Measurements from ENCODE around the gene SERP1.

The SERP1 gene

DNA sequence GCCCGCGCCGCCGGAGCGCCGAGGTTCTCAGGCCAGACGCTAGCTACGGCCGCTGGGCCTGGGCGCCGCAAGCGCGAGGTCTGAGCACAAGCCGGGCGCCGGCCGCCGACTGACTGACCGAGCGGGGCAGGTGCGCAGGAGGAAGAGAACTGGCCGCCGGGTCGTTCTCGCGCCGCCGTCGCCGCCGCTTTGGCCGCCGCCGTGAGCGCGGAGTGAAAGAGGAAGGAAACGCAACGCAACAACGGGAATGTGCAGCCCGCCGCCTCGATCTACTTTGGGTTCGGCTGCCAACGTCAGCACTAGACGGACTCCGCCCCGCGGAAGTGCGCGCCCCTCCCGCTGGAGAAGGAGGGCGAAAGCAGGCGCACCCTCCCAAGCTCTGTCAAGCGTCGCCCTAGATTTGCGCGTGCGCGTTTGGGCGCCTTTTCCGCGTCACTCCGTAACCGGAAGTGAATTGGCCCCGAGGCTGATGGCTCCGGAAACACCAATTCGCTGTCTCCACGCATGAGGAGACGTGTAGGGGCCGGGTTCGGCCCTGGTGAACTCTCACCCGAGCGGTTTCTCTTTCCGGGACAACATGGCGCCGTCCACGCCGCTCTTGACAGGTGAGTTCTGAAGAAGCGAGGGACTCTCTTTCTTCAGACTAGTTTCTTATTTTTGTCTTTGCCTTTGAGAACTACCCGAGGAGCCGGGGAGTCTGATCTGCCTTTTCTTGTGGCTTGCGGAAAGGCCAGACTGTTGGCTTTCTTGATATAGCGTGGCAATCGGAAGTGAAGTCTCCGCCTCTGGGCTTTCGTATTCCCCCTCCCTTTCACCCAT is at the start of gene SERP1, which contains the start of gene EIF2A:
Gene SERP1, minus strand, starts transcription at position 271 of the 819 bp plus-strand sequence. CDS start 361 bp downstream, outside the sequence.
Gene EIF2A, plus strand, starts transcription at position 562 of the 819 bp plus-strand sequence. Its CDS starts 16 bp downstream, at position 578.
- peak; percentile 99 for DNase-seq

DNA sequence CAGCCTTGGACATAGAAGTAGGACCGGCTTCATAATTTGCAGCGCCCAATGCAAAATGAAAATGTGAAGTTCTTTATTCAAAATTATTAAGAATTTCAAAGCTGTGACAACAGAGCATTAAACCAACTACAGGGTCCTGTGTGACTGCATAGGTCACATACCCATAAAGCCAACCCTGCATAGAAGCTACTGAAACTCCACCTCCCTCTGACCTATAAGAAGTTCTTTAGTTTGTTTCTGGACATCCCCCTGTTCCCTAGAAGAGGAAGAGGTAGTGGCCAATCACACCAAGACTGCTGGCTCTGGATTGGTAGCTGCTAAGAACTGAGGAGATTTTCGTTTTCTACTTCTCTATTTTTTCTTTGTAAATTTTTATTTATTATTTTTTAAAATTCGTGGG is 47.9 kb upstream of the SERP1 start:
- DNase-seq, result no peak

DNA sequence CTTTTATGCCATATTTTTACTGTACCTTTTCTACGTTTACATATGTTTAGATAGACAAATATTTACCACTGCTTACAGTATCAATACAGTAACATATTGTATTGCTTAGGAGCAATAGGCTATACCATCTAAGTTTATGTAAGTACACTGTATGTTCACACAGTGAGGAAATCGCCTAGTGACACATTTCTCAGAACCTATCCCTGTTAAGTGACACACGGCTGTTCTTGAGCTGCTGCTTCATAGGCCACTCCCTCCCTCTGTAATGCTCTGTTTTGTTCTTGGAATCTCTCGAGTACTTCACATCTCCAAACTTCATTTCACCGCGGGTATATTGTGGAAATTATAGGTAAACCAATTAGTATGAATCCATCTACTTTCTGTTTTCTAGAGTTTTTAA is 43.5 kb upstream of the SERP1 start:
- DNase-seq, result peak; percentile 34

DNA sequence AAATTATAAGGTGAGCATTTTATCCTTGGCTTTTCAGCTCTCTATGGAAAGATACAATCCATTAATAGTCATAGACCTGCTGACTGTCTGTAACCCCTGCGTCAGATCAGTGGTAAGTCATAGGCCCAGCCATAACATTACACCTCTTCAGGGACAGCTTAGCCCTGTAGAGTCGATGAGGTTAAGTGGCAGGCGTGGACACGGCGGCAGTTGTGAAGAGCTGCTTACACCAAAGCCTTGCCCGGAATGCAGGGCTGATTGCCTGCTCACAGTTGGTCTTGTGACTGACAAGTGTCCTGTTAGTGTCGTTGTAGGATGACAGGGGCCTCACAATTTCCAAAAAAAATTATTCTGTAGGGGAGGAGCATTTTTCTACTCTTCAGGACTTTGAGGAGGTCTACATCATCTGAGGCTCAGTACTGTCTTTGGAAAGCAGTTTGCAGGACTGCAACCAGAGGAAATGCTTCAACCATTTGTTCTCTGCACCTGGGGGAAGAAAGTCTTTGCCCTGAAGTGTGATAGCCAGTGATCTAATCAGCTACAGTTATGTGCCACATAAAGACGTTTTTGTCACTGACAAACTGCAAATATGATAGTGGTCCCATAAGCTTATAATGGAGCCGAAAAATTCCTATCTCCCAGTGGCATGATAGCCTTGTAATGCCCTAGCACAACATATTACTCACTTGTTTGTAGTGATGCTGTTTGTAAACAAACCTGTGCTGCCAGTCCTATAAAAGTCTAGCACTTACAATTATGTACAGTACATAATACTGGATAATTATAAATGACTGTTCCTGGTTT is 41.9 kb upstream of the SERP1 start:
- DNase-seq, result no peak

DNA sequence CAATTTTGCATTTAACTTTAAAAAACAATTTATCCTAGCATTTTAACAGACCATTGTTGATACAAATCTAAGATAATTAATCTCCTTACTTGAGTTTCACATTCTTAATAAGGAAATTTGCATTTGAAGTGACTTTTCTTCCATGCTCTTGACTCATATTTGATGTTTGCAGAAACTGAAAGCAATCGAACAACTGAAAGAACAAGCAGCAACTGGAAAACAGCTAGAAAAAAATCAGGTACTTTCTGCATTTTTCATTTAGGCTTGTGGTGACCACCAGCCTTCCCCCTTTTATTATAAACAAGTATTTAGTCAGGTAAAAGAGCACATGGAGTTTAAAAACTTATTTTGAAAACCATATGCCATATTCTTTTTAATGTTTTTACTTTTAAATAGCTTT is 36.7 kb upstream of the SERP1 start:
- DNase-seq, result peak; percentile 50

DNA sequence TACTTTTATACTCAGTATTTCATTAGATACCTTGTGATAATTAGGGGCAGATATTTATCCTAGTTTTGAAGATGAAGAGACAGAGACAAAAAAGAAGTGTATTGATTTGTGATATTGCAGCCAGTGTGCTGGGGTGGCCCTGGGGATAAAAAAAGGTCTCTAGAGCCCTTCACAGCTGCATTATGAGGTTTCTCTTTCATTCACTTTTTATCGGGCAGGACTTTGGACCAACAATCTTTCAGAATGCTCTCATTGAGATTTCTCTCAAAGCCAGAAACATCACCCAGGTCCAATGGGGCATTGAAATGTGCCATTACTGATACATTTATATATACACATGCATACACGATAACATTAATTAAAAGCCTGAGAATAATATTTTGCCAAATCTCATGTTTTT is 36.3 kb upstream of the SERP1 start:
- no peak for DNase-seq

DNA sequence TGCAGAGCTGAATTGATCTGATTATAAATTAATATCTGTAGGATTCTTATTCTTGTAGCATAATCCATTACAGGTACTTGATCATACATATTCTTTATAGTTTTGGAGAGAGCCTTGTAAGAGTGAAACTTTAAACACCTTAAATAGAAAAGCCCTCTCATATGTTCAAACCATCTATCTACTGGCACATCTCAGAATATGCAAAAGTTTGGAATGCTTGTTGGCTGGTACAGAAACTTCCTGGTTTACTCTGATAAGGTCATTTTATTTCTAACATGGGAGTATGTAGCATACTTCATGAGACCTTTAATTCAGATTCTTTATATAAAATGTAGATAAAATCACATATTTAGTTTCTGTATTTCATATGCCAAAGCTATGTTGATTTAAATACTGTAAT is 34.9 kb upstream of the SERP1 start:
- no peak for DNase-seq

DNA sequence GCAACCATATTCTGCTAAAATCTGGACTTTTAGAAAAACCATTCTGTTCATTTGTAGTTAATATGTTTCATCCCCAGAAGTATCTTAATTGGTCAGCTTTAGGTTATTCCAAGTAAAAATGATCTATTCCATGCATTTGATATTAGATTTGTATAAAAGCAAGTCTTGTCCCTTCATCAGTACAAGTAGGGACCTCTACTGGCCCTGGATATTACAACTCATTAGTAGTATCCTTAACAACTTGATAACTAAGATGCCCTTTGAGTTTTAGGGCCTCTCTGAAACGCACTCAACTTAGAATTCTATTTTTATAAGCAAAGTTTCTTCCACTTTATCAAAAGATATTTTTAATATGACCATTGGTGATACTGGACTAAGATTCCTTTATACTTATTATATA is 31.6 kb upstream of the SERP1 start:
- DNase-seq, result no peak

DNA sequence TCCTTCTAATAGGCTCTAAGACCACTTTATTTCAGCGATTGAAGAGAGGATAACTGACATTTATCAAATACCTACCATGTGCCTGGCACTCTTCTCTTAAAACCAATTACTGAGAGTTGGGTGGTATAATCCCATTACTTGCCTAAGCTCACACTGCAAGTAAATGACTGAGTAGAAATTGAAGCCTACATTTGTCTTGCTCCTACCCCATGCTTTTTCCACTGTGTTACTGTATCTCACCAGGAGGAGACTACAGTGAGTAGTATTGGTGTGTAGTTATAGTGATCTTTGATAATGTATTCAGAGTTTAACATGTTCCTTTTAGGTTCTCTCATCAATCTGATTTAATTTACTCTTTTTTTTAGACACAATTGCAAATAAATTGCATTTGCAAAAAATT is 21.0 kb upstream of the SERP1 start:
- DNase-seq, result no peak

DNA sequence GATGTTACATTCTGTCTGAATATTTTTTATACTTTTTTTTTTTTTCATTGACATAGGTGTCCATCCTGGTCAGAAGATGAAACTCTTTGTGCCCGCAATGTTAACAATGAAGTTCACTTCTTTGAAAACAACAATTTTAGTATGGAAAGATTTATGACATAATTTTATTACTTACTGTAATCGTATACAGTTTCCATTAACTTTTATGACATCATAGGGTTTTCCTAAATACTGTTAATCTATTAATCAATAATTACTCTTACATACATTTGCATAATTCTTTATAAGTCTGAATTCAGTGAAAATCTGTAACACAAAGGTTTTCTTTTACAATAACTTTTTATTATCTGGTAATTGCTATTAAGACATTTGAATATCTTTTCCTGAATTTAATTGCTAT is 17.9 kb upstream of the SERP1 start:
- DNase-seq, result no peak

DNA sequence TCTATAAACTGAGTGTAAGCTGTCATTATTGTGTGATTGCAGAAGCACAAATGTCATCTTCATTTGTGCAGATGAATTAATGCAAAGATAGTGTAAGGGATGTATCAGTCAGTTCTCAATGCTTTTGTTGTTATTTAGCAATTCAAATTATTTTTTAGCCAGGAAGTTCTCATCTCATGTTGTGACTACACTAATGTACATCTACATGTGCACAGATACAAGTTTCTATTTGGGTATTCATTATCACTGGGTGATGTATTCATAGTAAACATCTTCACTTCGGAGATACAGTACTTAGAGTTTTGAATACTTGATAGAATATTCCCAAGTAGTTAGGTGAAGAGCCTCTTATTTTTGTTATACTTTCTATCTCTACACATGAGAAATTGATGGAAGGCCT is 11.4 kb upstream of the SERP1 start:
- DNase-seq, result no peak

DNA sequence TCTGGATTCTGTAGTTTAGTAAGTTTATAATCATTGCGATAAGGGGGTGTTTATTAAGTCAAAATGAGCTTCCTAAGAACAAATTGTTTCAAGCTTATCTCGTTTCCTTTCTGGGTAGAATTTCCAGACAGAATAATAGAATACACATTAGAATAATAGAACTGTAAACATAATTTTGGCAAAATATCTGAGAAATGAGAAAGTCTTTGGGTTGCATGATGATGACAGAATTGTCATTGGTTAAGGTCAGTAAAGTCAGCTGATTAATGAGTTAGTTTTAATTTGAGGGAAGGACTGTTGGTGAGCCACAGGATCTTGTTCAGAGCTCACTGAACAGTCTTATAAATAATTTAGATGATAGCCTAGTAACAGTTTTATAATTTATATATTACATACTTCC is 10.5 kb upstream of the SERP1 start:
- no peak for DNase-seq

DNA sequence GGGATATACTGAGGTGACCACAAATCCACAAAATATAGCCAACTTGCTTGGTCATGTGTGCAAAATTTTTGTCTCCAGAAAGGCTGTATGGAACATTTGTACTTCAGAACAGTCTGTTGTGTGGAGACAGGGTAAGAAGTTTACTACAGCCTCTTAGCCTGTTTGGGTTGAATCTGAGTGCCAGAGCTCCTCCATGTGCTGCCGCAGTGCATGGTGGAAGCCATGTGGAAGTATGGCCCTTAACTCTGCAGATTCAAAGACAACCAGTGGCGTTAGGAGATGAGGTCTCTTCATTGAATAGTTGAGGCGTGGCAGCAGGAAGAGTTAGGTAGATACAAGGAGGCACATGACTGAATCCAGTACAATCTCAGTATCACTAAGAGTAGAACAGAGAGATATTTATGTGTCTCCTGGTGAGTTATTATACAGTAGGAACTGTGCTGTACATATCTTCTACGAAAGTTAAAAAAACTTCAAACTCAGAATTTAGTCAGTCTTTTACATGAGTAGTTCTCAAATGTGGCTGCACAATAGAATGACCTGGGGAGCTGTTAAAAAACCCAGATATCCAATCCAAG is 9.7 kb upstream of the SERP1 start:
- DNase-seq, result no peak

DNA sequence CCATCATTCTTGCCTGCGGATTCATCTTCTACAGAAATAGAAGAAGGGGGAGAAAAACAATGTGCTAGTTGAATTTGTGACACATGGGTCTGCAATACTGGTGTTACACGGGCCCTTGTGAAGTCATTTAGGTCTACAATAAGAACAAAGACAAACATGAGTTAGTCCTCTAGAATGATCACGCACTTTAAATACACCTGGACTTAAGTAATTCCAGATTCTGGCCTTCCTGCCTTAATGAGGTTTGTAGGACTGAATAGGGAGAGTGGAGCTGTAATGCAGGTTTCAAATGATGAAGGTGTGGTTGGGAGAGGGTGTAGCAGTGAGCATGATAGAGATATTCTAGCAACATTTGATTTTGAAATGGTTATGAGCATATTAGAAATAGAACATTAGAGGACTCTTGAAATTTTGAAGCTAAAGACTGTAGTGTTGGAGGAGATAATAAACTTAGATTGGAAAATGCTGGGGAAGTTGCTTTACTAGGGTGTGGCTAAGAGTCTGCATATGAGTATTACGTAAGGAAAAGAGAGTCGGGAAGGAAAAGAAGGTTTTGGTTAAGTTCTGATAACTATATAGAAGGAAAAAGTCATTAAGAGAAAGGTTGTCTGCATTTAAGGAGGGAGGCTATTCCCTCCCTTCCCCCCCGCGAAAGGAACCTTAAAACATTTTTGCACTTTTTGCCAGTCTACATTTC is 897 bp upstream of the SERP1 start:
- DNase-seq, result no peak

DNA sequence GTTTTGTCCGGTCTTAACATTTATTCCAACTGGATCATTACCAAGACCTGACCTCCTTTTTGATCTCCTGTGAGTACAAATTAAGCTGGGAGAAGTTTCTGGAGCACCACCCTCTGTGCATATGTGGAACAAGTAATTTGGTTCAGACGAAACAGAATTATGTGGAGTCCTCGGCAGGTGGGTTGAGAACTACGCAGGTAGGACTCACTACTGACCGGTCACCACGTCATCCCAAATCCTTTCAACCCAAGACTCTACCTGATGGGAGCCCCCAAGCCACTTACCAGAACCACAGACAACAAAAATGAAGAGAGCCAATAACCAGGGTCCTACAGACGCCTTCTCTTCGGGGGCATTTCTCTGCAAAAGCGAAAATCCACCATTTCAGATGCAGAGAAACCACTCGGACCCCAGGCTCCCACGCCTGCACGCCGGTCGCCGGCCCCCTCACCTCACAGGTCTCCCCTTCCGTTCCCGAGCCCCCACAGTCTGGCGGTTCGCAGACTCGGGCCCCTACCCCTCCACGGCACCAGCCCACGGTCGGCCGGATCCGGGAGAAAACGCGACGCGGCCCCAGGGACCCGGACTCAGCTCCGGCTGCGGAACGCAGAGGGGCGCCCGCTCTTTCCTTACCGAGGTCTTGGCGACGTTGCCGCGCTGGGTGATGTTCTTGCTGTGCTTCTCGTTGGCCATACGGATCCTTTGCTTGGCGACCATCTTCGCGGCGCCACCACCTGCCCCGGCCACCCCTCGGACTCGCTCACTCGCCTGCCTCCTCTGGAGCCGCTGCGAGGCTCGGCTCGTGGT is 674 bp downstream of the SERP1 start:
- peak; percentile 26 for DNase-seq

DNA sequence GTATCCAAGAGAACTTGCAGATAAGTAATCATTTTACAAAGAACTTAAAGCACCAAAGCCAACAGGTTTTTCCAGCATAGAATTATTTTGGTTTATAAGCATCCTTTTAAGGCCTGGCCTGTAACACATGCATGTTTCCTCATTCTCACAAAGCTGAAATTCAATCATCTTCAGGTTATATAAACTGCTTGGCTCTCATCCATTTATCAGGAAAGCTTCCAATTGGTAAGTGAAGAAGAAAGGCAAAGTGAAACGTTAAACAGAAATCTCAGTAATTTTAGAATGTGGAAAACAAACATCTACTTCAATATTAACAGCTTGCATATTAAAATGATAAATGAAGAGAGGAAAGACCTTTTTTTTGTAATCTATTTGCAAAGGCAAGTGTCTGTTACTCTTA is 1.6 kb downstream of the SERP1 start:
- no peak for DNase-seq

DNA sequence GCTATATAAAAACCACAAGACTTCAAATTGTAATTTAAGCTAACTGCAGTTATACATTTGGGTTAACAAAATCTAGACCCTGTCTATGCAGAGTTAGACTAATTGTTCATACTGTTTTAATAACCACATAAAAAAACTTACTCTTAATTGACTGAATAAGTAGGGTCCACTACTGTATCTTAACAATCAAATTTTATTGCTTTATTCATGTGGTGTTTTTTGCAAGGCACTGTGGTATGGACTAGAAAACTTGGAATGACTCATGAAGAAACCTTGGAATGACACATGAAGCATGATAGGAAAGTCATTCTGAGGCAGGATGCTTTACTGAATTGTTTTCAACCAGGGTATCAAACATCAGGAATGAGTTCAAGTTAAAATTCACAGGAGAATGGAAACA is 2.3 kb downstream of the SERP1 start:
- peak; percentile 41 for DNase-seq

DNA sequence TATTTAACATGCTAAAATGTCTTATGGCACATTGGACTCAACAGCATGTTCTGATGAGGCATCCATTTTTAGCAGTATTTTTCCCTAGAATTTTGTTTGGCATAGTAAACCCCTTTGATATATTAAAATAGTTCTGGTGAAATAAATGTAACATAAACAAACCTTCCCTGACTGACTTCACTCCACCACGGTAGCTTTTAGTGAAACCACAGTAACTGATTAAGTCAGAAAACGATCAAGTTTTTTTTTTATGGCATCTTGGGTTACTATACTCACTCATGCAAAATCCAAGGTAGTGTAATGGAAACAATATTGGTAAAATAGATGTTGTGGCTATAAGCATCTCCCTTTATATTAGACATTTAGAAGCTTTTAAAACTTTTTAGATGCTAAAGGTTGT is 2.8 kb downstream of the SERP1 start:
- no peak for DNase-seq

DNA sequence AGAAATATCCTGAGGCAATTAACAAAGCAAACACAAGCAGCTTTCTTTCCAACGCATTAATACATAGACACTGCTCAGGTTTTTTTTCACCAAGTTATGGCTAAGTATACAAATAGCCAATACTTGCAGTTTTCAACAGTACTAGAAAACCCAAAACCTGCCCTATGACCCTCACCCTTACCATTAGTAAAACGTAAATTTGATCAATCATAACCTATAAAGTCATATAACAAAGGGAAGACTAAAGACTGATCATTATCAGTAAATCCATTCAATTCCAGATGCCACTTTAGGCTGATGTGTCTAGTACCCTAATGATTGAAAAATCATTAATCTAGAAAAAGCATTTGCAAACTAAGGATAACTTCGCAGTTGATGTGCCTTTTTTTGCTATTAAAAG is 3.2 kb downstream of the SERP1 start:
- DNase-seq, result no peak

DNA sequence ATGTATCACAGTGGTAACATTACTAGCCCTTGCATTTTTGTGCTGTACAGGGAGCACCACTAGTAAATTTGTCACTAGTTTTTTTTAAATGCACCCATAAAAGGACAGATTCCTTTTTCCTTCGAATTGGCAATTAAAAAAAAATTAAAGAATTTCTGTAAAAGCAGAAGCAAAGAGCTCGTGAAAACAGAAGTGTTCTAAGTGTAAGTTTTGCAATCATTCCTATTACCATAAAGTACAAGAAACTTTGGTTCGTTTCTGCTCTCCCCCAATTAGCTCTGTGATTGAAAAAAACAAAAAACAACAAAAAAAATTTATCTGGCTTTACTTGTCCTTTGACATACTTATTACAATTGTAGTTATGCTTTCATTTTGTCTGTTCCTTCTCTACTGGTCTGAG is 5.3 kb downstream of the SERP1 start:
- no peak for DNase-seq

DNA sequence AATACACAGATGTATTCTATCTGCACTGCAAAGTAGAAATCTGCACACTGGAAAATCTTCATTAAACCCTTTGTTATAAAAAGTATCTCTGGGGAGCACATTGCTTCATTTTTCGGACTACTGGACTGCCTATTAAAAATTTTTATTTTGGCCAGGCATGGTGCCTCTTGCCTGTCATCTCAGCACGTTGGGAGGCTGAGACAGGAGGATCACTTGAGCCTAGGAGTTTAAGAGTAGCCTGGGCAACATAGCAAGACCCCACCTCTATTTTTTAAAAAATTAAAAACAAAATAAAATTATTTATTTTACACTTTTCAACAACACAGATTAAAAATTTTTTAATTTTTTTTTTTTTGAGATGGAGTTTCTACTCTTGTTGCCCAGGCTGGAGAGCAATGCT is 6.0 kb downstream of the SERP1 start:
- no peak for DNase-seq
